Left ventricle myocardium inferior (tissue), 1 donor: ENCODE data around the gene NR0B1. TPM values are rescaled to one million over a fixed set of nuclear protein-coding genes. Genes with fewer than 3 reads are reported as not detected.

Experiments
- DNase-seq: peaks from one replicate; pipeline ENCODE4 v3.0.0-alpha.2; 2020
- H3K27ac ChIP-seq: fragments of 200-600 bp; replicated peaks from 2 replicates; pipeline ENCODE4 v1.8.0; 2021
- H3K27me3 ChIP-seq: fragments of 200-600 bp; 2 replicates; pipeline ENCODE4 v1.8.0; 2021; ENCODE audit warnings: low read depth
- H3K36me3 ChIP-seq: fragments of 200-600 bp; 2 replicates; pipeline ENCODE4 v1.8.0; 2021
- H3K4me1 ChIP-seq: fragments of 200-600 bp; 2 replicates; pipeline ENCODE4 v1.8.0; 2021
- H3K4me3 ChIP-seq: fragments of 200-600 bp; 2 replicates; pipeline ENCODE4 v1.8.0; 2021; ENCODE audit warnings: mild to moderate bottlenecking, moderate library complexity
- H3K9me3 ChIP-seq: fragments of 200-600 bp; replicated peaks from 2 replicates; pipeline ENCODE4 v1.8.0; 2021
- CTCF ChIP-seq: fragments of 200-600 bp; IDR thresholded peaks from 2 replicates; pipeline ENCODE4 v1.8.0; 2021; ENCODE audit warnings: antibody characterized with exemption, mild to moderate bottlenecking, borderline replicate concordance
- intact Hi-C: fragments of 100-400 bp; cut with micrococcal nuclease; formaldehyde crosslinking; loops from one replicate; pipeline ENCODE4 v1.11.0; 2022
- total RNA-seq: library from RNA; stranded (reverse); fragmentation: NEBNext Ultra II Directional; extraction: Animal tissue kit (Norgen Biotek cat#: 25700); gene quantifications from one replicate; pipeline ENCODE4 v1.2.1, GENCODE V29; 2021
- donor health status: DM: no; HTN: yes; CAD: no; lungs with severe emphysema.

Gene NR0B1
- total RNA-seq, 1 donor from 2014 or later: not detected

DNA sequence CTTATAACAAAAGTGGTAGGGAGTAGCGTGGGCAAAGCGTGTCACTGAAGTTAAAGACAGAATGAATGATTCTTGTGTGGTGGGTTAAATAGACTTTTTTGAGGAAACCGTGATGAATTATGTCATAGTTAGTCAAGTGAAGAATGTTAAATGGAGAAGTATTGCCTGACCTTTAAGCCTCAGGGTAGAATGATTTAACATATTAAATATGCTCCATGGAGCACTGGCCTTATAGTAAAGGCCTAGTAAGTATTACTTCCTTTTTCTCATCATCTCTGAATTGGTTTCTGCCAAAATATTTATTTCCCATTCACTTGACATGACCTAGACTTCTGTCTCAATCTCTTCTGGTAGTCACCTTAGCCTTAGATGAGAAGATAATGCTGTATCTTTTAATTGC, 38.6 kb downstream of the NR0B1 start:
- intact Hi-C loops: no loop called here
- Histone ChIP-seq H3K4me1 (no peaks in the 10 kb centered on the region), H3K36me3 (no peaks in the 10 kb centered on the region), H3K9me3 (no peaks in the 10 kb centered on the region), H3K27me3 (no peaks in the 10 kb centered on the region), H3K4me3 (no peak overlapping the region), H3K27ac (no peak overlapping the region)
- no peak for TF ChIP-seq CTCF
- no peak for DNase-seq

- no peak for DNase-seq
- Histone ChIP-seq H3K4me3 (no peak overlapping the region), H3K27me3 (no peaks in the 10 kb centered on the region), H3K4me1 (no peaks in the 10 kb centered on the region), H3K36me3 (no peaks in the 10 kb centered on the region), H3K9me3 (no peaks in the 10 kb centered on the region), H3K27ac (no peak overlapping the region)
- intact Hi-C loops: no loop called here
- no peak for TF ChIP-seq CTCF
Observed at GRCh38 chrX:30262763-30263162, 46.4 kb downstream of the NR0B1 start.

- TF ChIP-seq CTCF: no peak
- Histone ChIP-seq H3K27ac (no peak overlapping the region), H3K36me3 (no peaks in the 10 kb centered on the region), H3K27me3 (no peaks in the 10 kb centered on the region), H3K4me3 (no peak overlapping the region), H3K9me3 (no peaks in the 10 kb centered on the region), H3K4me1 (no peaks in the 10 kb centered on the region)
- intact Hi-C loops: no loop called here
- no peak for DNase-seq
Observed at GRCh38 chrX:30261012-30261411, 48.2 kb downstream of the NR0B1 start.

GRCh38 chrX:30259927-30260326, 49.3 kb downstream of the NR0B1 start:
- no peaks in the 10 kb centered on the region for H3K9me3 ChIP-seq
- DNase-seq: no peak
- H3K27me3 ChIP-seq: no peaks in the 10 kb centered on the region
- TF ChIP-seq CTCF: no peak
- H3K36me3 ChIP-seq: no peaks in the 10 kb centered on the region
- intact Hi-C loops: no loop called here
- H3K4me3 ChIP-seq: no peak overlapping the region
- no peaks in the 10 kb centered on the region for H3K4me1 ChIP-seq
- no peak overlapping the region for H3K27ac ChIP-seq

Other genes starting within 250 kb of the NR0B1 start
- not detected for gene MAGEB2, start 93.8 kb downstream of the NR0B1 start, total RNA-seq
- gene MAGEB3, start 78.7 kb downstream of the NR0B1 start, total RNA-seq: not detected
- gene MAGEB4, start 67.4 kb downstream of the NR0B1 start, total RNA-seq: not detected
- gene MAGEB1, start 62.2 kb downstream of the NR0B1 start, total RNA-seq: not detected